IPS-NIHi11 (cell line): ENCODE data around the gene RAPGEF5.

Experiments
- DNase-seq: peaks from one replicate; pipeline ENCODE4 v3.0.0; 2012; ENCODE audit warnings: mixed read lengths, low spot score

Gene RAPGEF5

DNA sequence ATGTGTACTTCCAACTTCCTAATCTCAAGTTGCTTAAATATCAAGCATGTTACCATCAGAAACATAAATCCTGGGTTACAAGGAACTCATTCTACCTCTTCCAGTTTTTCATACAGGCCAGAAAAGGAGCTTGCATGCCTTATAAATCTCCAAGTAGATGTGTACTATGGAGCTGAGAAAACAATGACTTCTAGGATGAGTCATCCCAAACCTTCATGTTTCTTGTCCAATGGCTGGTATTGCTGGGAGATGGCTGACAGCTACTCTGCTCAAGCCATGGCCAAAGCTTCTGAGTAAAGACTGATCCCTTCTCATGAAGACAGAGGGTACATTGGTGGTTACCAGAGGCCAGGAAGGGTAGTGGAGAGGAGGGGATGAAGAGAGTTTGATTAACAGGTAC, 8.6 kb downstream of the RAPGEF5 start:
- DNase-seq, result no peak

DNA sequence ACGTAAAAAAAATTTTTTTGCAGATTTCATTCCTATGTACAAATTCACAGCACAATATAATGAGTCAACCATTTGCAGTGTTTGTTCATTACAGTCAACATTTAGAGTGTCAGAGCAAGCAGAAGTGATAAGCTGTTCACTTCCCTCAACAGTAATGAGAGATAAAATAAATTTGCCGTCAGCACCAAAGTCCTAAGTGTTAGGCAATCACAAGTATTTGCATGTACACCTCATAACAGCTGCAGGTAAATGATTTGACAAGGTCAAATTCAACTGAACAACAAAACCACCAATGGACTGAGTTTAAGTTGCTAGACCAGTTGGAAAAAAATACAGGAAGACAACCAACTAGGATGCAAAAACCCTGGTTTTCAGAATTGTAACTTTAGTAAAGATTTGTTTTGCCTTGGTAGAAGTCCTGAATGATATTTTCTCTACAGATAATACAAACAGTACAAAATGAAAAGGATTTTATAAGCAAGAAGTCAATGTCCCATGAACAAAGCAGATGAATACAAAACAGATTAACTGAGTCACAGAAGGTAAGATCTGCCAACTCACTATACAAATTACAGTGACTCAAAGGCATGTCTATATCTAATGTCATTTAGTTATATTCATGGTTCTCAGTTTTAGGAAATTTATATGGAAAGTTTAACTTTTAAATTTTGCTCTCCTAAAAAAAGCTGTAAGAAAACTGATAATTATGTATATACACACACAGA, 10.4 kb downstream of the RAPGEF5 start:
- DNase-seq, result no peak

DNA sequence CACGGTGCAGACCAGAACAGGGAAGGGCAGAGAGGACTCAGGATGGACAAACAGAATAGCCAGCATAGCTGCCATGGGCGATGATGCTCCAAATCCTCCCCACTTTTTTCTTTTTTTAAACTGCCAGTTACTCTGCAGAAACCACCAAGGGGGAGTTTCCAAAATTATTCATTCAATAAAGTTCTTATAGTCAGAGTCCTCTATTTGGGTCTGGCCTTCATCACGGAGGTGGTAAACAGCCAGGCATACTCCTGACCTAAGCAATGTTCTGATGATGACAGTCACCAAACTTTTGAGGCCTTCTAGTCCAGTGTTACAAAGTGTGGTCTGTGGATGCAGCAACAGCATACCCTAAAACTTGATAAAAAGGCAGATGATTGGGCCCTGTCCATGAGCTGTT, 12.3 kb downstream of the RAPGEF5 start:
- no peak for DNase-seq

DNA sequence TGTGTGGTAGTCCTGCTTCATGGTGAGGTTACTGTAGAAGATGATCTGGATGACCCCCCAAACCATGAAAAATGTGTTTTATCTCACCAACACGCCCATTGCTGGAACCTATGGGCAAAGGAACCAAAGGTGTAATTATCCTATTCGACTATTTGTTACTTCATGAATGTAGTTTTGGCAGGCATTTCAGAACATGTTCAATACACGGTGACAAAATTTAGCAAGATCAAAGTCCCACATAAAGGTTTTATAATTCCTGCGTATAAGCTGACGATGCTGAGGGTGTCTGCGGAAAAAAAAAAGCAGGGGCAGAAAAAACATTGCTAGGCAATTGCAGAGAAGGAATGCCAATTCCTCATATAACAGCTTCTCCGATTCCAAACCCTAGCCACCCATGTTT, 13.3 kb downstream of the RAPGEF5 start:
- no peak for DNase-seq

DNA sequence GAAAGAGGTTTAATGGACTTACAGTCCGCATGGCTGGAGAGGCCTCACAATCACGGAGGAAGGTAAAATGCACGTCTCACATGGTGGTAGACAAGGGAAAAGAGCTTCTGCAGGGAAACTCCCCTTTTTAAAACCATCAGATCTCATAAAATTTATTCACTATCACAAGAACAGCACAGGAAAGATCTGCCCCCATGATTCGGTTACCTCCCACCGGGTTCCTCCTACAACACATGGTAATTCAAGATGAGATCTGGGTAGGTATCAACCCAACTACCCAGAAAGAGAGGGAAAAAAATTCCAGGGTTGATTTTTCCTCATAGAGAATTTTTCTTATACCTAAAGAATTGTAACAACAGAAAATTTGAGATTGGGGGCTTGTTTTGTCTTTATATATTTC, 13.9 kb downstream of the RAPGEF5 start:
- no peak for DNase-seq

DNA sequence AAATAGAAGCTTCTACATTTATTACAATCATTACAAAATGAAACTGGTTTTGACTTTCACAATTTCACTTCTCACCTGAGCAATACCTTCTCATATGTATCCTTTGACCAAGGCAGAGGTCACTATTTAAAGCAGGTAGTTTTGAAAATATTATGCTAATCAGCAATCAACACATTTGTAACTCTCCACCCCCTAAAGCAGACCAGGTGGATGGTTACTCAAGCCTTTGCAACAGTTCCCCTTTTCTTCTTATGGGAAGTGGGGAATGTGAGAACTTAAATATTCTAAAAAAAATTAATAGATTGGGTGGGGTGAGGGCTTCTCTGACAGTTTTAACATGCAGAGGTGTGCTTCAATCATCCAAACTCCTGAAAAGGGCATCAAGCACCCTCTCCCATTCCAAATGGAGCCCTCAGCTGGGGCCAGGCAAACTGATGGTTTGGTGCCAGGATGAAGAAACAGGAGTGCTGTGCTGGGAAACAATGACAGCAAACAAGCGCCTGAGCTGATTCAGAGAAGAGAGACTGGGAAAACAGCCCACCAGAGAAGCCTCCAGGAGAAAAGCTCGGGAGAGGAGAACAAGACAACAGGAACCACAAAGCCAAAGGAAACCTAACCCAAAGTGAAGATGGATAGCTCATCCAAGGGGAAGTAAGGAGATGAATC, 17.1 kb downstream of the RAPGEF5 start:
- no peak for DNase-seq

DNA sequence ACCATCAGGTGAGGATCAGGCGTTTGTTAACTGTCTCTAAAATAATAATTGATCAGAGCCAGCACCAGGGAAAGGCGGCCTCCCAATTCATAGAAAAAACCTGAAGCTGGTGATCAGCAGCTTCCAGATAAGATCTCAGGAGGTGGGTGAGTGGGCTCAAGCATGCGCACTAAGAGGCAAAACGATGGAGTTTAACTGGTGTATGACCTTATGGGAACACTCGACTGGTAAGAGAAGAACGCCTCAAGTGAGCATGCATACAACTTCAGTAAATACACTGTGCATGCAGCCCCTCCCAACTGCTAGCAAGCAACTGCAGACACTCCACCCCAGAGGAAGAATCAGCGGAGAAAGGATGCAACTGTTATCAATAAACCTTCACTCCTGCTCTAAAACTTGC, 18.1 kb downstream of the RAPGEF5 start:
- DNase-seq, result no peak

DNA sequence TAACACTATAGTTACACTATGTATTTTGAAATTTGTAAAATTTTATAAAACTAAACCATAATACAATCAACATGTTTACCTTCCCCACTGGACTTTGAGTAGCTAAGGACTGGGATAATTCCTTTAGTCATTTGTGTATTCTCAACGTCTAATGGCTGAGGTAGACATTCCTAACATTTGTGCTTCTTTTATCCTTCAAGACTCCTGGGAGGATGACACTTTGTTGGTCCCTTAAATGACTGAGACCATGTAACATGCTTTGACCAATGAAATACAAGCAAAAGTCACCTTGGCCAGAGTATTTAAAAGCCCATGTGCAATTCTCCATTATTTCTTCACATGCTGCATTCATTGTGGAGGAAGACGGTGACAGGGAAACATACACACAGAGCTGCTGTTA, 18.5 kb downstream of the RAPGEF5 start:
- DNase-seq, result no peak

DNA sequence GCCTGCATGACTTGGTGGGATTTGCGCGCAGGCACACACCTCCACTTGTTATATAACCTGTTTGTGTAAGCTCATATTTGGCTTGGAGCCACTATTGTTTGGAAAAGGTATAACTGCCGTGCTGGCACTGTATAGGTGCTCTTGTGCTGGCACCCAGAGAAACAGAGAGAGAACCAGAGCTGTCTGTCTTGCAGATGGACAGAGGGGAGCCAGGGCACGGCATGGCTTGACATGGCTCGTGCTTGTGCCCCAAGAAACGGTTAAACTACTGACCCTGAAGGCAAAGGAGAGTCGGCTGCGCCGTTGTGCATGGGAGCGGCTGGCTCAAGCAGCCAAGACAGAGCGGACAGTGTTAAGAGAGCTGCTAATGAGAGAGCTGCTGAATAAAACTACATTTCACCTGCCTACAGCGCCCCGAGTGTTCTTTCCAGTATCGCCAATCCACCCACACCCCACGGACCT, 23.2 kb downstream of the RAPGEF5 start:
- no peak for DNase-seq

DNA sequence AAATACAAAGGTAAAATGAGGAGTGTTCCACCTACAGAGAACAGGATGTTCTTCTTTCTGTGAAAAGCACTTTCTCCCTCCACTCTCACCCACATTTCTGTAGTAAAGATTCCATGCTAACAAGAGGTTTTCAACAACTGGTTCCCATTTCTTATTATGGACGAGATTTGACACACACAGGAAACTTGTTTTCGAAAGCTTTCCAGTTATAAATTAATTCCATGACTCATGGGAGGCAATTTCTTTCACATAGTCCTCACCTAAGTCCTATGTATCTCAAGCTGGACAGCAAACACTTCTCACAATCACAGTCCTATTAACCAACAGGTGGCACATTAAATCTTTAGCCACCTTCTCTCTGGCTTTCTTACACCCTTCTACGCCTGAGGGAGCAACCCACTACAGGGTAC, 24.5 kb downstream of the RAPGEF5 start:
- DNase-seq, result no peak

DNA sequence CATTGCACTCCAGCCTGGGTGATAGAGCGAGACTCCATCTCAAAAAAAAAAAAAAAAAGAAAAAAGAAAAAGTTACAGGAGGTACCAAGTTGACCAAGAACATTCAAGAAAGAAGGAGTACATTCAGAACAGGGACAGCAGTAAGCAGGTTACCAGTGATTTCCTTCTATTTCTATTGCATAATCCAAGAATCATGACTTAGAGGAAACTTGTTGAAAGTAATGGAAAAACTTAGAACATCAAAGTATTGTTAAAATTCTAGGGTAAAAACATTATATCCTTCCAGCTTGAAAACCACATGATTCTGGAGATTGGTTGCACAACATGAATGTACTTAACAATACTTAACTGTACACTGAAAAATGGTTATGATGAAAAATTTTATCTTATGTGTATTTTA, 25.2 kb downstream of the RAPGEF5 start:
- DNase-seq, result no peak

DNA sequence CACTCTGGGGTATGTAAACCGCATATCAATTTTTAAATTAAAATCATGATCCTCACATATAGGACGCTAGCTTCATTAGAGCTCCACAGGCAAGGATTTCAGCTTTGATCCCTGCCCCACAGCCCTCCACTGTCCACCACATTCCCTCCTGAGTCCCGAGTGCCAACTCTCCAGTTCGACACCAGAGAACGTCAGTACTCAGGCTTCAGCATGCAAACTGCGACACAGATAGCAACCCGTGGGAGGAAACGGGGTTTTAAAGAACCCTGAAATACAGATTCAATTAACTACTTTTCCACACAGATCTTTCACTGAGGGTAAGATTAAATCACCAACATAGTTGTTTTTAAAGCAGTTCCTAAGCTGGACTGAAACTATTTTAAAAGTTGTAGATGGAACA, 26.1 kb downstream of the RAPGEF5 start:
- no peak for DNase-seq

DNA sequence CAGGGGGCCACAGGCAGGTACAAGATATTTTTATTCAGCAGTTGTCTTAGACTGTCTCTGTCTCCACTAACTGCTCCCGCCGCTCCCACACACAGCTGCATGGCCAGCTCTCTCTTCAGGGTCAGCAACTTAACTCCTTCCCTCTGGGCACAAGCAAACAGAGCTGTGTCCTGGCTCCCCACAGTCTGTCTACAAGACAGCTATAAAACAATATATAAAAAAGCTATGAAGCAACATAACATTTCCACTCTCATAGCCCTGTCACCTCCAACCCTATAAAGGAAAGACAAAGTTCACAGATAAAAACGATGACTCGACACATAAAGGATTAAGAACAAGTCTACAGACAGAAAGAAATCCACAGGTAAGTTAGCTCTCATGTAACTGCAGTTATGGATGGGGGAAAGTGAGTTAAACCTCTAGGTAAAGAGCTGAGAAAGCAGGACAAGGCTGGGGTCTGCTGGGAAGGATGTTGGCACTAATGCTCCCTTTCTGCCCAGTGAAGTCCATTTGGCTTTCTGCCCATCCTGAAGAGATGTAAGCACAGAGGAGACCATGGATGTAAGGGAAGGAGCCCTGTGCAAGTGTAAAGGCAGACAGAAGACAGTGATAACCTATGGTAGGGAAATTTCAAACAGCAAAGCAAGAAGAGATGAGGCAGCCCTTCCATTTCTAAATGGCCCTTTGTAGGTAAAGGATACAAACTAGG, 27.0 kb downstream of the RAPGEF5 start:
- DNase-seq, result no peak

DNA sequence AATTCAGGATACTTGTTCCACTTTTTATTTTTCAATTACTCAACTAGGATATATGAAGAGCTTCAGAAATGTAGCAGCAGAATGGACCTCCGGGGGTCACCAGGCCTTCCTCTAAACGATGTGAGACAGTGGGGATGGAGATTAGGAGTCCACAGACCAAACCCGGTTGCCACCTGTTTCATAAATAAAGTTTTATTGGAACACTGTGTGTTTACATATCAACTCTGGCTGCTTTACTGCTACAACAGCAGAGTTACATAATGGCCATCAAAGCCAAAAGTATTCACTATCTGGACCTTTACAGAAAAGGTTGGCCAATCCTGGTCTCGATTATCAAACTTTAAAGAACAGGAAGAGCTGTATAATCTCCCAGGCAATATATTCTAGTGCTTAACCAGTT, 30.8 kb downstream of the RAPGEF5 start:
- DNase-seq, result no peak

DNA sequence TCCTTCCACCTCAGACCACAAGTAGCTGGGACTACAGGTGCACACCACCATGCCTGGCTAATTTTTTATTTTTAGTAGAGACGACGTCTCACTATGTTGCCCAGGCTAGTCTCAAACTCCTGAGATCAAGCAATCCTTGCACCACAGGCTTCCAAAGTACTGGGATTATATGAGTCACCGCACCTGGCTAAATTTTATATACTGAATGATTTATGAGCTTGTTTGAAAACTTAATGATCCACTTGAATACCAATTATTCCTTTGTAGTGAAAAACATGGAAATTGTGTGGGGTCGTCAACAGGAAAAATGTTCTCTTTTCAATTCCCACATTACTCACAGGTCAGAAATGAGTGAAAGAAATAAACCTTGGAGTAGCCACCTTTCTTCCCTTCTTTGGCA, 31.3 kb downstream of the RAPGEF5 start:
- DNase-seq, result no peak

DNA sequence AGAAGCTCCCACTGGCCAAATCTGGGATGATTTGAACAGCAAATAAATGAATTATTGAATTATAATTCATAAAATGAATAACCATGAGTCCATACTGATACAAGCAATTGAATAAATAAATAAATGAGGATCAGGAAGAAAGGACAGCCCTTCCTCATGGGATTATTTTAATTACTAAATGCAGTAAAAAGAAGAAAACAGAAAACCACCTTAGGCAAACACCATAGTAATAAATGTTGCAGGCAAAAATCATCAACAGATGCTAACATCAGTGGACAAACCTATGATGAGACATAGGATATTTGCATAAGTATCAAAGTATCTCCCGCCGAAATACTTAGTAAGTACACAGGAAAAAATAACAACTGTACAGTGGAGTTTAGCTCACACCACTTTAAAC, 33.2 kb downstream of the RAPGEF5 start:
- no peak for DNase-seq

DNA sequence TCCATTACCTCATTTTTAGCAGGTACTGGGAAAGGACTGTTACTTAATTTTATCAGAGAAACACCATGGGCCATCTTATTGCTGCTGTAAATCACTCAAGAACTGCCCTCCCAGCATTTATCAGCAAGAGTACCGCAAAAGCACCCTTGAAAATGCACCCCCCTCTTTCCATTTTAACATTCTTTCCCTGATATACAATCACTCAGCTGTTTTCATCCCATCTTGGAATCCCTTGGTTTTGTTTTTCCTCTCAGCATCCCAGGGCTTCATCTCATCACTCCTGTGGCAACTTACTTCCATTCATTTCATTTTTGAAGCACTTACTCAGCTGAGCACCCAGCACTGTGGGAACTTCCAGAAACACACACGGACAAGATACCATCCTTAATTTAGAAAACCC, 36.5 kb downstream of the RAPGEF5 start:
- no peak for DNase-seq

DNA sequence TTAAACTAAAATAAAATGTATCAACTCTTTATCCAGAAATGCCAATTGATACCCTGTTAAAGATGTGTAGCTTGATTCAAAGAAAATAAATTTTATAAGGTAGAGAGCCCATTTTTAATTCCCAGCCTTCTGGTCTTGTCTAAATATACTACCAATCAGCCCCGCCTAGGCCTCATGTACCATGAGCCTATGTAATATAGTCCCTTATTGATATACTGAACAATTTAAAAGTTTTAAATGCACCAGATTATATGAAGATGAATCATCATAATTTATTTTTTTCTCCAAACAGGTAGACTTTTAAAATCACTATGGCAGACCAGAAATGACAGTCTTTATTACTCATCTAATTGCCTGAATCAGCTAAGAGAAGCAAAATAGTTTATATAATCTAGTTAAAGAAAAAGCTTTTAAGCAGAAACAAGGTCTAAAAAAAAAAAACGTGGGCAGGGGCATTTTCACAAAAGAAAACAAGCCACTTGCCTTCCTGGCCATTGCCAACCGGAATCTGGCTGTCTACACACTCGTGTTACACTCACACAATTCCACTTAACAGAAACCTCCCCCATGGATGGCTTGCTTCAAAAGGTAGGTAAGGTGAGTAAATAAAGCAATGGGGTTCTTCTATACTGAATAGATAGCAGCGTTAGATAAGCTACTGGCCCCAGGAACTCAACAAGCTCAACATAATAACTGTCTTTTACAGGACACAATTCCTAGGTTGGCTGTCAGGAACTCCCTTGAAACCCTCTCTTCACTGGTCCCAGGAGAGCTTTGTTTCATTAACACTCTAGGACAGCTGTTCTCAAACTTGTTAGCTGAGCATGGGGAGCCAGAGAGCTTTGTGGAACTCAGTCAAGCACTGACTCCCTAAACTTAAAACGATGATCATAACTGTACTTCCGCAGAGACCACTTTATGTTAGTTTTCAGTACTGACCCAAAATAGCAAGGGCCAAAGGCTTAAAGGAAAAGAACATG, 37.2 kb downstream of the RAPGEF5 start:
- DNase-seq, result no peak

DNA sequence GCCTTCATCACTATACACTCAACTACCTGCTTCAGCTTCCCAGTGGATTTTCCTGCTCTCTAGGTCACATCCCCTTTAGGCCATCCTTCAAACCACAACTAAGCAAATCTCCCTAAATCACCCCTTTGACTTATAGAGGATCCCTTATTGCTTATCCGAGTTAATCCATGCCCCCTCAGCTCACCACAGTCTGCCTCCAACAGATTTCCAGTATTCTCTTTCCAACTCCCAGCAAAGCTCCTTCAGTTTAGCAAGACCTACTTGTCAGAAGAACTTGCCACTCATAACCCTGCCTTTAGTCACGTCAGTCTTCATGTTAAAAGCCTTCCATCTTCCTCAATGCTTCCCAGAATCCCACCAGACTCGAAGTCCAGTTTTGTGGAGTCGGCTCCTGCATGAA, 38.6 kb downstream of the RAPGEF5 start:
- no peak for DNase-seq

DNA sequence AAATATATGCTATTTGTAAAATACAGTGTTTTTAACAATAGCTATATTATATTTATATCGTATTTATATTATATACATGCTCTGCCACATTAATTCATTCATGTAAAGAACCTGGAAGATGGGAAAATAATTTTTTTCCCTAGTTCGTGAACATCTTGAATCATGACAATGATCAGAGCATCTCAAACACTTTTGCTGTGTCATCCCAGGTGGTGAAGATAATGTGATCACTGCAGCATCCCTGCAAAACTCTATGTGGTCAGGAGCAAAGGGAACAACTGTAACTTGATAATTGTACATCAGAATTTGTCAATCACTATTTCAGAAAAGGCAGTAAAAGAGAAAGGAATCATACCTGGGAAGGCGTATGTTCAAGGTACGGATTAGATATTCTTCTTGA, 39.3 kb downstream of the RAPGEF5 start:
- no peak for DNase-seq

DNA sequence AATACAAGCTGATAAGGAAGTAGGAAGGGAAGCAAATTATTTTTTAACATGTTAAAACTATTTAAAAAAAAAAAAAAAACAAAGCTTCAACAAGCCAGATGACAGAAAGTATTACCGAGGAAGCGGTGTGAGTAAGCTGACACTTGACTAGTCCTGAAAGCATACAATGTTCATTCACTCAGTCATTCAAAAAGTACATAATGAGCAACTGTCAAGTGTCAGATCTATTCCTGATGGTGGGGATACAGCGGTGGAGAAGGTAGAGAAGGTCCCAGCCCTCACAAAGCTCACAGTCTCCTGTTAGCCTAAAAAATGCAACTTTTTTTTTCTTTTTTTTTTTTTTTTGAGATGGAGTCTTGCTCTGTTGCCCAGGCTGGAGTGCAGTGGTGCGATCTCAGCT, 40.0 kb downstream of the RAPGEF5 start:
- DNase-seq, result no peak

DNA sequence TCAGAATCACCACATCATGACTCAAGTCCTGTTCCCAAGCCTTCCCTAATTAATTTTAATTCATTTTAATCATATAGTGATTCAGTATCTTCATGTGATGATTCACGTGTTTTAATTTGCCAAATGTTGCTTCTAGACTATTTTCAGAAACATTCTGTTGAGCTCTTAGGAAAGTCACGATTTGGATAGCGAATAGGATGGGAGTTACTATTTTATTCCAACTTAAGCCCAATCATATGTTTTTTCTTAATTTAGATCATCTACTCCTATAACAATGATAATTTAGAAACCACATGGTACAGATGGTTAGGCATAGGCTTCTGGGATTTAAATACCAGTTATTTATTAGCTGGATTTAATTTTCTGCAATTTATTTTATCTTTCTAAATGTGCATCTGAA, 49.1 kb downstream of the RAPGEF5 start:
- no peak for DNase-seq
